ENCODE data around the gene EYA4. TPM values are rescaled to one million over a fixed set of nuclear protein-coding genes. Genes with fewer than 3 reads are reported as not detected.

EYA4 gene
- total and polyA plus RNA-seq, 4 donors: 0.60 to 2.3 (median 1.5) TPM

DNA sequence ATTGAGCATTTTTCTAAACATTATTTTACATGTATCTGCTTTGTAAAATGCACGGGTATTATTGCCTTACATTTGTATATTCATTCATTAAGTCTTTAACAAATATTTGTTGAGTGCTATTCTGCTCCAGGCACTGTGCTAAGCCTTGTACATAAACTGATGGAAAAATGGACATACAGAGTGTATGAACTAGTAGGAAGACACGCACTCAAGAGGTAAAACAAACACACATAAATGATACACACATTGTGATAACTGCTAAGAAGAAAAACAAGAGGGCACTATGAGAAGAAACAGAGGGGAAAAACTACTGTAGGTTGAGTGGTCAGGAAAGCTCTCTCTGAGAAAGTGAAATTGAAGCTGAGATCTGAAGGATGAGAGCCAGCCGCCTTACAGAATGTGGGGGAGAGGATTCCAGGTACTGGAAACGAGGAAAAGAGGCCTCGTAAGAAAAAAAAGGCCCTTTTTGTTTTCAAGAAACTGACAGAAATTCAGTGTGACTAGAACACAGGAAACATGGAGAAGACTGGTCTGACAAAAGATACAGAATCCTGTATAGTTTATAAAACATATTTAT lies 117.5 kb downstream of the EYA4 start:
- WGBS (ENCODE audit: insufficient coverage): 79% methylated on average over 3 of the region's 5 CpGs
- no peak overlapping the region for H3K4me3 ChIP-seq (ENCODE audit: low read depth, low read length)
- no peaks in the 10 kb centered on the region for H3K27me3 ChIP-seq (ENCODE audit: control insufficient read depth, insufficient read depth, low read length)
- H3K9me3 ChIP-seq (ENCODE audit: control insufficient read depth, insufficient read depth, low read length): no peaks in the 10 kb centered on the region
- no peak for DNase-seq (ENCODE audit: low read depth in 4 of 6, low spot score in 6 of 6)
- H3K4me1 ChIP-seq (ENCODE audit: control insufficient read depth, insufficient read depth, low read length): no peaks in the 10 kb centered on the region
- H3K36me3 ChIP-seq (ENCODE audit: control insufficient read depth, insufficient read depth, low read length): no peaks in the 10 kb centered on the region
- H3K27ac ChIP-seq (ENCODE audit: low read depth, low read length): no peak overlapping the region

DNA sequence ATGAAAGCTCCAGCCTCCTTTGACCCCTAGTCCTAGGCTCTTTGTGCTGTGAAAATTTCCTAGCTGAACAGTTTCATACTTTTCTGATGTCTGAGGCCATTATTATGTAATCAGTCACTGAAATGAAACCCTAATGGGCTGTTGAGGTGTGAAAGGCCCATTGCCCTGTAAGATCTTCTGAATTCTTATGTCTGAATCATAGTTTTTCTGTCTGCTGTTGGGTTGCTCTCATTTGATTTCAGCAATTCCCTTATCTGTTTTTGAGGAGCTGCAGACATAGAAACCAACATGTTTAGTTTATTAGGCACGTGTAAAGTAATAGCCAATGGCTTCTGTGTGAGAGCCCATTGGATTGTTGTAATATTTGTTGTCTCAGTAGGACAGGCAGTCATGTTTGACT lies 118.1 kb downstream of the EYA4 start:
- 100% methylated on average over 1 of the region's 1 CpG for WGBS (ENCODE audit: insufficient coverage)

DNA sequence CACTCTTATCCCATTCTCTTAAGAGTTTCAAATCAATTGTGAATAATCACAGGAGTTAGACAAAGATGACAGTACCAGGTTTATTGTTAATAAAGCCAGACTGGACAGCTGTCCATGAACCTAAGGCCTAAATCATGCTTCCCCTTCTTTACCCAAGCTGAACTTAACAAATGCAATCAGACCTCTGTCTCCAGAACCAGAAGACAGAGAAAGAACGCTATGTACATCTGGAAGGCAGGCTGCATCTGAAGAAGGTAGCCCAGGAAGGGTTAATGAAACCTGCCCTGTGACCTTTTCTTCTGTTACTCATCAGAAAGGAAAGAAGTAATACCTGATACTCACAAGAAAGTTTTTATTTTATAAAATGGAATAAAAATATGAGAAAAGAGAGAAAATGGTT lies 118.6 kb downstream of the EYA4 start:
- no peak overlapping the region for H3K4me3 ChIP-seq (ENCODE audit: low read depth, low read length)
- H3K27me3 ChIP-seq (ENCODE audit: control insufficient read depth, insufficient read depth, low read length): no peaks in the 10 kb centered on the region
- no peaks in the 10 kb centered on the region for H3K36me3 ChIP-seq (ENCODE audit: control insufficient read depth, insufficient read depth, low read length)
- H3K4me1 ChIP-seq (ENCODE audit: control insufficient read depth, insufficient read depth, low read length): no peaks in the 10 kb centered on the region
- WGBS (ENCODE audit: insufficient coverage): no CpG with 5 or more reads among the region's 1 CpG
- no peaks in the 10 kb centered on the region for H3K9me3 ChIP-seq (ENCODE audit: control insufficient read depth, insufficient read depth, low read length)
- H3K27ac ChIP-seq (ENCODE audit: low read depth, low read length): no peak overlapping the region
- DNase-seq (ENCODE audit: low read depth in 4 of 6, low spot score in 6 of 6): no peak

More for the DNA sequence above, 118.1 kb downstream of the EYA4 start:
- DNase-seq (ENCODE audit: low read depth in 4 of 6, low spot score in 6 of 6): no peak
- H3K27me3 ChIP-seq (ENCODE audit: control insufficient read depth, insufficient read depth, low read length): no peaks in the 10 kb centered on the region
- H3K4me3 ChIP-seq (ENCODE audit: low read depth, low read length): no peak overlapping the region
- H3K4me1 ChIP-seq (ENCODE audit: control insufficient read depth, insufficient read depth, low read length): no peaks in the 10 kb centered on the region
- H3K36me3 ChIP-seq (ENCODE audit: control insufficient read depth, insufficient read depth, low read length): no peaks in the 10 kb centered on the region
- no peak overlapping the region for H3K27ac ChIP-seq (ENCODE audit: low read depth, low read length)
- H3K9me3 ChIP-seq (ENCODE audit: control insufficient read depth, insufficient read depth, low read length): no peaks in the 10 kb centered on the region

DNA sequence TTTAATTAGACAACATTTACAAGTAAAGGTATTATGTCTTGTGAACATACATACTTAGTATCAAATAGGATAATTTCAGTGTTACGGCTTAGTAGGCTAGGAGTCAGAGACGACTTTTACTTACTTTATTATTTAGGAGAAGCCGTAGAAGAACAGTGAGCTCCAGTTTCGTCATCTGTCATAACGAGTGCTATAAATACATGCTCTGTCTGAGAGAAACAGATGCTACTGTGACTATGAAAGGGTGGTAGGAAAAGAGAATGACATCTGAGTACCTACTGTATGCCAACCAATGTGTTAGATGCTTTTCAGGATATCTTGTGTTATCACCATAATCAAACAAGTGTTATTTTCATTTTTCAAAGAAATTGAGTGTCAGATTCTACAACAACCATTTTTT lies 119.0 kb downstream of the EYA4 start:
- WGBS (ENCODE audit: insufficient coverage): no CpG with 5 or more reads among the region's 5 CpGs
- no peaks in the 10 kb centered on the region for H3K36me3 ChIP-seq (ENCODE audit: control insufficient read depth, insufficient read depth, low read length)
- H3K4me1 ChIP-seq (ENCODE audit: control insufficient read depth, insufficient read depth, low read length): no peaks in the 10 kb centered on the region
- no peaks in the 10 kb centered on the region for H3K27me3 ChIP-seq (ENCODE audit: control insufficient read depth, insufficient read depth, low read length)
- no peak overlapping the region for H3K4me3 ChIP-seq (ENCODE audit: low read depth, low read length)
- DNase-seq (ENCODE audit: low read depth in 4 of 6, low spot score in 6 of 6): peak in 1 of 6 donors; percentile 44
- no peak overlapping the region for H3K27ac ChIP-seq (ENCODE audit: low read depth, low read length)
- no peaks in the 10 kb centered on the region for H3K9me3 ChIP-seq (ENCODE audit: control insufficient read depth, insufficient read depth, low read length)

DNA sequence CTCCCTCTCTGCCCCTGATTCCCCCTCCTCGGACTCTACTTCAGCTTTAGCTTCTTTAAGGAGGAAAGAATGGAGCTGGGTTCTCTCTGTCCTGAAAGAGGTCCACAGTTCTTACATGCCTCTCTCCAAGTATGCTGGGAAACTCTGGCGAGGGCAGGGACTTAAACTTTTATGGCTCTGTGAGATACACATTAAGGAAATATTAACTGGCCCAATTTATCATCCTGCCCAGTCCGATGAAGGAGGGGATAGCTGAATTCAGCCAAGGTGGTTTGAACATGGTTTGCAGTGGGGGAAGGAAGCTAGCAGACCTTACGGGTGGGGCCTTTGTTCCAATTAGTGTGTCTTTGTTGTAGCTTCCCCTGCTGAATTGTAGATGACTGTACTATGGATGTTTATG lies 121.7 kb downstream of the EYA4 start:
- Histone ChIP-seq H3K4me3 (ENCODE audit: low read depth, low read length) (no peak overlapping the region), H3K4me1 (ENCODE audit: control insufficient read depth, insufficient read depth, low read length) (no peaks in the 10 kb centered on the region), H3K27me3 (ENCODE audit: control insufficient read depth, insufficient read depth, low read length) (no peaks in the 10 kb centered on the region), H3K36me3 (ENCODE audit: control insufficient read depth, insufficient read depth, low read length) (no peaks in the 10 kb centered on the region), H3K9me3 (ENCODE audit: control insufficient read depth, insufficient read depth, low read length) (no peaks in the 10 kb centered on the region), H3K27ac (ENCODE audit: low read depth, low read length) (no peak overlapping the region)
- WGBS (ENCODE audit: insufficient coverage): 79% methylated on average over 3 of the region's 4 CpGs
- DNase-seq (ENCODE audit: low read depth in 4 of 6, low spot score in 6 of 6): no peak

DNA sequence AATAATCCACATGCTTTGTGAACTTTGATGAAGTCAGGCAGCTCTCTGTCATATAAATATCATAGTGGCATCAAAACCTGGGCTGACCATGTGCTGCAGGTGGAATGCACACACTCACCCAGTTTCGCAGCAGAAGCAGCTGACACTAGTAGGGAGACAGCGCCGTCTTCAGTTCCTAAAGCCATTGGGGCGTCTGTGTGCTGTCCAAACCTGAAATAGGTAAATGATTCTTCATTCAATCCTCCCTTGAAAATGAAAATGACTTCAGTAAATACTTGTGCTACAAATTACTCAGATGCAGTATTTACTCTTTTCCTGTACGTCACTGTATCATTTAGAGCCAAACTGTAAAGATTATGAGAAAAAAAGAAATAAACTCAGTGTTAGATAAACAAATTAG lies 127.5 kb downstream of the EYA4 start:
- Histone ChIP-seq H3K36me3 (ENCODE audit: control insufficient read depth, insufficient read depth, low read length) (no peaks in the 10 kb centered on the region), H3K9me3 (ENCODE audit: control insufficient read depth, insufficient read depth, low read length) (no peaks in the 10 kb centered on the region), H3K4me3 (ENCODE audit: low read depth, low read length) (no peak overlapping the region), H3K27me3 (ENCODE audit: control insufficient read depth, insufficient read depth, low read length) (no peaks in the 10 kb centered on the region), H3K27ac (ENCODE audit: low read depth, low read length) (no peak overlapping the region), H3K4me1 (ENCODE audit: control insufficient read depth, insufficient read depth, low read length) (no peaks in the 10 kb centered on the region)
- DNase-seq (ENCODE audit: low read depth in 4 of 6, low spot score in 6 of 6): no peak
- WGBS (ENCODE audit: insufficient coverage): 84% methylated on average over 3 of the region's 5 CpGs

DNA sequence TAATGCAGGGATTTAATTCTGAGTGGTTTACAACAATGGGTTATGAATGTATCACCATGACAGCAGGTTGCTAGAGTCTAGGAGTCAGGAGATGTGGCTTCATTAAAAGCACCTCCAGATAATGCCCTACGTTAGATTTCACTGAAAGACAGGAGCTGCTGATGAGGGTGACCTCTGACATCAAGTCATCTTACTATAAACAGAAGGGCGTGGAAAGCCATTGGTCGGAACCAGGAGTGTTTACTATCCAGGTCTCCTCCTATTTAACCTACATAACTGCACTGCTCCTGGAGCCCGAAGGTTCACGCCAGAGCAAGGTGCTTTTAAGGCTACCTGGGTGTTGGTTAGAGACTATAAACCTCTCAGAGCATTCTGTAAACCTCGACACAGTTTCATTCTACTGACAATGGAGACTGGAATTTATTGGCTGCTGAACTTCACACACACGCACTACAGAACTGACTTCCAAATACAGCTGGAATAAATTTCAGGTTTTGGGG lies 128.7 kb downstream of the EYA4 start:
- no peaks in the 10 kb centered on the region for H3K4me1 ChIP-seq (ENCODE audit: control insufficient read depth, insufficient read depth, low read length)
- no peaks in the 10 kb centered on the region for H3K9me3 ChIP-seq (ENCODE audit: control insufficient read depth, insufficient read depth, low read length)
- no peak overlapping the region for H3K4me3 ChIP-seq (ENCODE audit: low read depth, low read length)
- WGBS (ENCODE audit: insufficient coverage): 50% methylated on average over 2 of the region's 7 CpGs
- H3K27me3 ChIP-seq (ENCODE audit: control insufficient read depth, insufficient read depth, low read length): no peaks in the 10 kb centered on the region
- no peak overlapping the region for H3K27ac ChIP-seq (ENCODE audit: low read depth, low read length)
- no peaks in the 10 kb centered on the region for H3K36me3 ChIP-seq (ENCODE audit: control insufficient read depth, insufficient read depth, low read length)
- no peak for DNase-seq (ENCODE audit: low read depth in 4 of 6, low spot score in 6 of 6)

DNA sequence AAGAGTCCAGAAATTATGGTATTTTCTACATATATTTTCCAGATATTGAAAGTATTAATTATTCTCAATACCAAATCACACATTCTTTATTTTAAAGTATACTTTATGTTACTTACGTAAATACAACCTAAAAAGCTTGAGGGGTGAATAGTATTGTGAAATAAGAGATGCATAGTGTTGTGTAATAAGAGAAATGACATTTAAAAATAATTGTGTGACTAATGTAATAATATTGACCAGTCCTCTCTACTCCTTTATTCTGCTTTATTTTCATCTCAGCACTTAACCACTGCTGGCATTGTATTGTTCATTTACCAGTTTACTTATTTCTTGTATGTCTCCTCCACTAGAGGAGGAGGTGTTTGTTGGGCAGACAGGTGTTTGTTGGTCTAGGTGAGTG lies 135.6 kb downstream of the EYA4 start:
- WGBS (ENCODE audit: insufficient coverage): no CpG with 5 or more reads among the region's 1 CpG
- Histone ChIP-seq H3K36me3 (ENCODE audit: control insufficient read depth, insufficient read depth, low read length) (no peaks in the 10 kb centered on the region), H3K9me3 (ENCODE audit: control insufficient read depth, insufficient read depth, low read length) (no peaks in the 10 kb centered on the region), H3K4me3 (ENCODE audit: low read depth, low read length) (no peak overlapping the region), H3K27me3 (ENCODE audit: control insufficient read depth, insufficient read depth, low read length) (no peaks in the 10 kb centered on the region), H3K4me1 (ENCODE audit: control insufficient read depth, insufficient read depth, low read length) (no peaks in the 10 kb centered on the region), H3K27ac (ENCODE audit: low read depth, low read length) (no peak overlapping the region)
- no peak for DNase-seq (ENCODE audit: low read depth in 4 of 6, low spot score in 6 of 6)

DNA sequence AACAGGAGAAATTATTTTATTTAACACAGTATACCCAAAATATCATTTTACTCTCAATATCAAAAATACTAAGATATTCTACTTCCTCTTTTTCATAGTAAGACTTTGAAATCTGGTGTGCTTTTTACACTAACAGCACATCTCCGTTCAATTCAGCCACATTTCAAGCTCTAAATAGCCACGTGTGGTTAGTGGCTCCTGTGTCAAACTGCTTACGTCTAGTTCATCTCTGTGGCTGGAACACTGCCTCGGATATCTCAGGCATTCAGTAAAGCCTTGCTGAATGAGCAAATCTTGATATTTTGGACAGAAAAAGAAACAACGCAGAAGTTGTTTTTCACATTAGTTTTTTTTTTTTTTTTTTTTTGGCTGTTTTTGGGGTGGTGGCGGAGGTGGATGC lies 136.1 kb downstream of the EYA4 start:
- DNase-seq (ENCODE audit: low read depth in 4 of 6, low spot score in 6 of 6): no peak
- Histone ChIP-seq H3K9me3 (ENCODE audit: control insufficient read depth, insufficient read depth, low read length) (no peaks in the 10 kb centered on the region), H3K4me3 (ENCODE audit: low read depth, low read length) (no peak overlapping the region), H3K4me1 (ENCODE audit: control insufficient read depth, insufficient read depth, low read length) (no peaks in the 10 kb centered on the region), H3K36me3 (ENCODE audit: control insufficient read depth, insufficient read depth, low read length) (no peaks in the 10 kb centered on the region), H3K27me3 (ENCODE audit: control insufficient read depth, insufficient read depth, low read length) (no peaks in the 10 kb centered on the region), H3K27ac (ENCODE audit: low read depth, low read length) (no peak overlapping the region)
- WGBS (ENCODE audit: insufficient coverage): 92% methylated on average over 4 of the region's 6 CpGs

DNA sequence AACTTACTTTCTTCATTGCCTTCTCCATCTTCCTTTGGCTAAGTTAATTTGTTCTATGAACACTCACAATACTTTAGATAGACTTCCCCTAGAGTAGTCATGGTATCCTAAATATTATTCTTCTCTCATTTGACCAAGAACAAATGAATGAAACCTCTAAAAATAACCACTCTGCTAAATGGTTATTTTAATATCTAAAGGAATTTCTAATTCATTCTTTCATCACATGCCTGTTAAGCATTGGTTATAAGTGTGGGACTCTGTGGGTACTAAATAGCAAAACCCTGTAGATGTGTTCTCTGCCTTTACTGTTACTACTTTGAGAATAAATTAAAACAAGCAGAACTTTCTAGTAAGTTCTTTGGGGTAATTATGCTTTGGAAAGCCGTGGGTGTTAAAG lies 138.9 kb downstream of the EYA4 start:
- H3K27me3 ChIP-seq (ENCODE audit: control insufficient read depth, insufficient read depth, low read length): no peaks in the 10 kb centered on the region
- no peaks in the 10 kb centered on the region for H3K9me3 ChIP-seq (ENCODE audit: control insufficient read depth, insufficient read depth, low read length)
- WGBS (ENCODE audit: insufficient coverage): 80% methylated on average over 1 of the region's 1 CpG
- H3K36me3 ChIP-seq (ENCODE audit: control insufficient read depth, insufficient read depth, low read length): no peaks in the 10 kb centered on the region
- H3K27ac ChIP-seq (ENCODE audit: low read depth, low read length): no peak overlapping the region
- H3K4me1 ChIP-seq (ENCODE audit: control insufficient read depth, insufficient read depth, low read length): no peaks in the 10 kb centered on the region
- no peak for DNase-seq (ENCODE audit: low read depth in 4 of 6, low spot score in 6 of 6)
- H3K4me3 ChIP-seq (ENCODE audit: low read depth, low read length): no peak overlapping the region

All from spinal cord (tissue), 10 donors.